GM18517 (cell line): ENCODE results near the gene POLR3B.
A peak's percentile ranks its signal among the peaks of the same experiment; 100 is the strongest.
"Not testable (repeated sequence)": the region's sequence is repeated elsewhere in the genome, so short reads cannot be mapped to it uniquely, and the experiment has no call there.

Experiments used
- ATAC-seq: cut with Tn5 transposase; IDR thresholded peaks from one replicate; pipeline ENCODE4 v1.9.1; 2021; ENCODE audit warnings: mild to moderate bottlenecking, moderate library complexity; ENCODE audit not compliant: unreplicated experiment

Gene POLR3B

DNA sequence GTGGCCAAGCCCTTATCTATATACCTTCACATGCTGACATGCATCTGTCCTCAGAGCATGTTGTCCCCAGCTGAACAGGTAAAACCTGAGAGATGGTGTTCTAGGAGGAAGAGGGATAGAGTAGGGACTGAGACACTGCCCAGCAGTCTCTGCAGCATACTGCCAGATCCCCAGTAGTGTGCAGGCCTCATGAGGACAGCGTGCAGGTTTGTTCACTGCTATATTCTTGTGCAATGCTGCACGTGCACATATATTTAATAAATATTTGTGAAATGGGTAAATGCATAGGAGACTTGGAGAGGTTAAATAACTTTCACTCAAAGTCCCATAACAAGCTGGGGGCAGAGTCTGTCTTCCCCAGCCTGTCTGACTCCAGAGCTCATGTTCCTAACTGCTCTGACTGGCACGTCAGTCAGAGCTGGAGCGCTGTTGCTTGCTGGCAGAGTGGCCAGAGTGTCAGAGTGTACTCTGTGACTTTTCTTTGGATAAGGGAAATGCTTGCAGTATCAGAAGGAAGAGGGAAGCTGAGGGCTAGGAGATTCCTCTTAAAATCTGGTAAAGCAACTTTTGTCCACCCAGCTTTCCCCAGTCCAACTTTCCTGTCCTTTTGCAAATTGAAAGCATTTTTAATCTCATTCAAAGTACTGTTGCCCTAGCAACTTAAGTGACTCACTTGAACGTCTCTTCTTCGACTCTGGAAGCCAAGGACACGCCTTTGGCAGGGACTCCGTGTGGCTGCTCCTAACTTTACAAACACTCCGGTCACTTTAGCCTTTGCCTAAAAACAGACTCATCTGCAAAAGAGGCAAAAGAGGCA is 14.9 kb upstream of the POLR3B start:
- ATAC-seq = no peak

DNA sequence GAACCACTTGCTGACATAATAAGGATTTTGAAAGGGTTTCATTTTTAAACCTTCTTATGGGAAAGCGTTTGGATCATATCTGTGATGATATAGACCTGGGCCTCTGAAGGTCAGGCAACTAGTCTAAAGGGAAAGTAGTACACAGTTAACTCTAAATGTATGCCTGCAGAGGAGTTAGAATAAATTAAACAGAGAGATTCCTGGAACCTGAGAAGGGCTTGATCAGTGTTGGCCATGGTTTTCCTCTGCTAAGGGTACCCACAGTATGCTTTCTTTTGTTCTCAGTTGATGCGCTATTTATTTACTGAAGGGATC is 14.4 kb upstream of the POLR3B start:
- no peak for ATAC-seq

DNA sequence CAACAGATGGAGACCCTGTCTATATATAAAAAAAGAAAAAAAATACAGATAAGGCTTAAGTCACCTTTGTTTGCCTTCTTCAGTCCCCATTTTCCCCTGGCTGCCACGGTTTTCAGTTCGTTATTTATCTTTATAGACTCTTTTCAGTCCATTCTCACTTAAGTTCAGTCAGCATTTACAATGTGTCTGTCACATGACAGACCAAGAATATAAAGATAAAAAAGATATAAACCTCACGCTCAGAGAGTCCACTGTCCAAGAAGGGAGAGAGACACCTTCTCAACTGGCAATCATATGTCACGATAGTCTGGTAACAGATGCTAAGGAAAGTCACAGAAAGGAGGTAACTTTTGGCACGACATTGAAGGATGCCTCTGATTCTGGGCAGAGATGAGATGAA is 13.4 kb upstream of the POLR3B start:
- no peak for ATAC-seq

DNA sequence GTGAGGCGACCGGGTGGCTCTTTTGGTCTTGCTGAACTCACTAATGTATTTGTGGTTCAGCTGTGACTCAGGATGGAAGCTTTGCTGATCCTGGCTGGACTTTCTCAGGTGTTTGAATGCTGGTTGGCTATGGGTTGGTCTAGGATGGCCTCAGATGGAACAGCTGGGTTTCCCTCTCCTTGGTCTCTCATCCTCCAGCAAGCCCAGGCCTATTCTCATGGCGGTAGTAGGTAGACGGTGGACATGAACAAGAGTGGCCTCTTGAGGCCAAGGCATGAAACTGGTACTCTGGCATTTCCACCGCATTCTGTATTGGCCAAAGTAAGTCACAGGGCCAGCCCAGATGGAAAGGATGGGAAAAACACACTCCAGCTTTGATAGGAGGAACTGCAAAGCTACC is 11.8 kb upstream of the POLR3B start:
- no peak for ATAC-seq

DNA sequence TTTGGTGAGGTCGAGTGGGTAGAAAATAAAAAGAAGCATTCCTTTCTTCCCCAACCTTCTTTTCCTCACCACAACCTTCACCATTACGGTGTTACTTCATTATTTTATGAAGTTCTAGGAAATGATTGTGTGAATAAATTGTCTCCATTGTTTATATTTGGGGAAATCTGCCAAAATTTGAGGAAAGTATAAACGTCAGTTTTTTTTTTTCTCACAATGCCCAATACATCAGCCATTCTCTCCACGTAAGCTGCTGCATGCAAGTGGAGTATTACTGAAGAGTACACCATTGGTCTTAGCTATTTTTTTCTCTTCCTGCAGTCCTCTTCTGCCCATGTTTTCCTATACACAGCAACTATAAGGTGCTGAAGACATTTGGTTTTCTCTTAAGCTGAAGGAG is 9.1 kb upstream of the POLR3B start:
- ATAC-seq = no peak

DNA sequence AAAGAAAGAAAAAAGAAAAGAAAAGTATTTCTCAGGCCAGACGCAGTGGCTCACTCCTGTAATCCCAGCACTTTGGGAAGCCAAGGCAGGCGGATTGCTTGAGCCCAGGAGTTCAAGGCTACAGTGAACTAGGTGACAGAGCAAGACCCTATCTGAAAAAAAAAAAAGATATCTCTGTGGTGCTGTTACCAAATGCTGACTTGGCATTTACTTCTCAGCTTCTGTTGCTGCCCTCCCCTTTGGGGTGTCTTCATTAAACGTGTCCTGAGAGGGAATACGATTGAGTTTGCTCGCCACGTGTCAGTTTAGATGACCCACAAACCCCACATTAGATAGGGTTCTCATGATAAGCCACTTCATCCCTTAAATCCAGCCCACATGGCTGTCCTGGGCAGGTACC is 4.4 kb upstream of the POLR3B start:
- no peak for ATAC-seq

DNA sequence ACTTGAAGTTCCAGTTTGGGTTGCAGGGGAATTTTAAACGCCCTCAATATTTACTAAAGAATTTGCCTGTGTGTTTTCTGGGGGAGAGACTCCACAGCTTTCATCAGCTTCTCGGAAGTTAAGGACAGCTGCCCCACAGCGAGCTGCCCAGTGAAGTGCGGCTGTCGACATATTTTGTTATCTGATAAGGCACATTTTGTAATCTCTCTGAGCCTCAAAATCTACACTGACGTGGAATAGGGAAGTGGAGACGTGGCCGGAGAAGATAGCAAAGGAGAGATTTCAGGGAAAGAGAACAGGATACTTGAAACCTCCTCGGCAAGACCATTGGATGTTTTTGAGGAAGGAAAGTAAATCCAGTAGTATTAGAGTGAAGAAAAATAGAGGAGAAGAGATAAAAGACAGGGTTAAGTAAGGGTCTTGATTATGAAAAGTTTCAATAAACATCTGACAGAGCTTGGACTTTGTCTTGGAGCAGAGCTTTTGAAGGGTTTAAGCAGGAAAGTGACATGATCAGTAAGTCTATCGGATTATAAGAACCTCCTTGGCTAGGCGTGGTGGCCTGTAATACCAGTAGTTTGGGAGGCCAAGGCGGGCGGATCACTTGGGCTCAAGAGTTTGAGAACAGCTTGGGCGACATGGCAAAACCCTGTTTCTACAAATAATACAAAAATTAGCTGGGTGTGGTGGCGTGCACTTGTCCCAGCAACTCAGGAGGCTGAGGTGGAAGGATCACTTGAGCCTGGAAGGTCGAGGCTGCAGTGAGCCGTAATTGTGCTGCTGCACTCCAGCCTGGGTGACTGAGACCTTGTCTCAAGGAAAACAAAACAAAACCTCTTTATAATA is 1.1 kb downstream of the POLR3B start:
- ATAC-seq = peak; percentile 5

DNA sequence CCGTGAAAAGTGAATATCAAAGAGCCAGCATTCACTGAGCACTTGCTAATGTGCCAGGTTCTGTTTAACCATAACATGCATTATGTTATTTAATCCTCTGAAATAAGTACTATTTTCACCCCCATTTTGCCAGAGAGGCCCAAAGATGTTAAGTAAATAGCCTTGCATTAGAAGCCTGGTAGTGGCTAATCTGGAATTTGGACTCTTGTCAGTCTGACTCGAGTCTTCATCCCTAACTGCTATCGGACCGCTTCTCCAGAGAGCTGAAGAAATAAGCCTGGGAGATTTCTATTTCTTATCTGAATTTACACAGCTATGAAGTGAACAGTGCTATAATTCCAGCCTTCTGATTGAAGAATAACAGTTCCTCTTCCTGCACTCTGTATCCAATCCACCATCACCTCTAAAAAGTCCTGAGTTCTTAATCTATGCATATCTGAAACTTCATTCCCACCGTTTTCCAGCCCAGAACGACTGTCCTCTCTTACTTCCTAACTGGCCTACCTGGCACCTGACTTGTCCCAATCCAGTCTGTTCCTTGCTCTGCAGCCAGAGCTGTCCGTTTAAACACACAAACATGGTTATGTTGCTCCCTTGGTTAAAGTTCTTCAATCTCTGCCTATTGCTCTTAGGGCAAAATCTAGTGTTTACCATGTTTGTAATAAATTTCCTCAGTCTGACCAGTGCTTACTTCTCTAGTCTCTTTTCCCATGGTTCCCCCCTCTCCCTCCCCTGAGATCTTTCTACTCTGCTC is 2.3 kb downstream of the POLR3B start:
- ATAC-seq = no peak

DNA sequence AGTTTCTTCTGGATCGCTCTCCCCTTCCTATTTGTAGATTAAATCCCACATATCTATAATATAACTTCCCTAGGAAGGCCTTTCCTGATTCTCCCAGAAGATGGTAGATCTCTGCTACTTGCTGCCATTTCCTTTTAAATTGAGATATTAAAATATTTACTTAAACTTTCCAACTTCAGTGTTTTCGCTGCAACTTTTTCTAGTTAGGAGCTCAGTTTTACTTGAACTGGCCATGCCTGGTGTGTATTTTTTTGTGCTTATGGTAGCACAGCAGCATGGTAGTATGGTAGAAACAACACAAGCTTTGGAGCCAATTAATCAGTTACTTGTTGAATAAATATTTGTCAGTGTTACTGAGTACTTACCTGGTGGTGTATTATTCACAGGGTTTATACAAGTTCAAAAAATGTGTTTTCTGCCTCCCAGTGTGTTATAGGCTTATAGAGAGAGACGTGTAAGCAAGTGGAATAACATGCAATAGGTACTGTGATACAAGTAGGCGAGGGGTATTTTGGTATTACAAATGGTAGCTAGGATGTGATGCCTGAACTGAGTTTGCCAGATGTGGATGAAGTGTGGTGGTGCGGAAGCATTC is 2.9 kb downstream of the POLR3B start:
- no peak for ATAC-seq

DNA sequence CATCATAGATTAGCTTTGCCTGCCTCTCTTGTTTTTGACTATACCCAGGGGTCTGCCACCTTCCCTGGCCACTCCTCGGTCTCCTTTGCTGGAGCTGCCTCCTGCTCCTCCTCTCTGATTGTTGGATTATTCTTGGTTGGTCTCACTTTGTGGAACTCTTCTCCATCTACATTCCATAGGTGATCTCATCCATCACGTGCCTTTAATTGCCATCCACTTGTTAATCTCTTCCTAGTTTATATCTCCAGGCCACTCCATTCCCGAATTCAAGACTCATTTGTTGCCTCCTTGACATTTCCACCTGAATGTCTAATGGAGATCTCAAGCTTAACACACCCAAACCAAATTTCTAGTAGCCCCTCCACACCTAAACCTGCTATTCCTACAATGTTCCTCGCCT is 5.4 kb downstream of the POLR3B start:
- ATAC-seq = no peak

DNA sequence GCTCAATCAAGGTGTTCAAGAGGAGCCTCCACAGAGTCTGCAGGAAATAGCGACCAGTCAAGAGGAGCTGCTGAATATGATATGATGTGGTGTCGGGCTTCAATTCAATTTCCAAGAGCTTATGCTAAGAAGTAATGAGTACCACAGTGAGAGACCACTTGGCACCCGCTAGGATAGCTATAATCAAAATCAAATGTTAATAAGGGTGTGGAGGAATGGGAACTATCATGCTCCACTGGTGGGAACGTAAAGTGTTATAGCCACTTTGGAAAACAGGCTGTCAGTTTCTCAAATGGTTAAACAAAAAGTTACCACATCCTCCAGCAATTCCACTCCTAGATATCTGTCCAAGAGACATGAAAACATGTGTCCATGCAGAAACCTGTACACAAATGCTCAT is 6.7 kb downstream of the POLR3B start:
- no peak for ATAC-seq

DNA sequence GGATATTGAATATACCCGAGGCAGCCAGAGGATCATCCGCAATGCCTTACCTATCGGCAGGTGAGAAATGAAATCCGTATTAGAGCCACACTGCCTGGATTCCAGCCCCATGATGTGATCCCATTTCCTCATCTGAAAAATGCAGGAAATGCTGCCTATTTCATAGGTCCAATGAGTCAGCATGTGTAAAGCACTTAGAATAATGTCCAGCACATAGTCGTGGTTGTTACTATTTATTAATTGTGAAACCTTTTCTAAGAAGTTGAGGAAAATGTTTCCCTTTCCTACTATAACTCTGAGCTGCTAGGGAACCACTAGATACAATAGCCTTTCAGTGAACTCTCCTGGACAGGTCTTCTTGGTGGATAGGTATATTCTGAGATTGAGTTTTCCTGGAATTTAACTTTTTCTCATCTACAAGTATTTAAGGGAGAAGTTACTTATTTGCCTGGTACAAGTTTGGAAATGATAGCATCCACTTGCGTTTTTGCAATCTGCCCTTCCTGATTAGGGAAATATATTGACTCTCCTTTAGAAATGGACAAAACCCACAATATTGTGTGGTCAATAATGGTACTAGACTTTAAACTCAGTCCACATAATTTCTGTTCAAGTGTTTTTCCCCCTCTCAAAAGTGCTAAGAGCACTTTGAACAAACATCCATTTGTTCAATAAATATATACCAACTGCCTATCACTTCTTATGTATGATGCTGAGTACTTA is 12.2 kb downstream of the POLR3B start:
- no peak for ATAC-seq

DNA sequence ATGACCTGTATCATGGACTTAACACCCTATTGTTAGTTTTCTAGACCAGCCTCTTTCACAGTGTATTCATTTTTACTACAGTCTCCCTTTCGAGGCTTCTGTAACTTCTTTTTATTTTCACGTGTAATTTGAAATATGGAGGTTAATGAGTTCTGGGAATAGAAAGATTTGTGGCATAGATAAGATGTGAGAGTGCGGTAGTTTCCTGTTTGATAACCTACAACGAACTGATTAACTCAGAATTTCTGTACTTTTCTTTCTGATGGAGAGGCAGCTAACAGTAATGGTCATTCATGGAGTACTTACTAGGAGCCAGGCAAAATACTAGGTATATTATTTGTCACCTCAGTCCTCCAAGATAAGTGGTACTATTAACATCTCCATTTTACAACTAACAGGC is 21.2 kb downstream of the POLR3B start:
- ATAC-seq = no peak

DNA sequence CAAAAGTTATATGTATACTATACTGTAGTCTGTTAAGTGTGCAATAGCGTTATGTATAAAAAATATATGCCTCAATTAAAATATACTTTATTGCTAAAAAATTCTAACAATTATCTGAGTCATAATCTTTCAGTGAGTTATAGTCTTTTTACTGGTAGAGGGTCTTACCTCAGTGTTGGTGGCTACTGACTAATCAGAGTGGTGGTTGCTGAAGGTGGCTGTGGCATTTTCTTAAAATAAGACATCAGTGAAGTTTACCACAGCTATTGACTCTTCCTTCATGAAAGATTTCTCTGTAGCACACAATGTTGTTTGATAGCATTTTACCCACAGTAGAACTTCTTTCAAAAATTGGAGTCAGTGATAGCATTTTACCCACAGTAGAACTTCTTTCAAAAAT is 23.4 kb downstream of the POLR3B start:
- no peak for ATAC-seq

DNA sequence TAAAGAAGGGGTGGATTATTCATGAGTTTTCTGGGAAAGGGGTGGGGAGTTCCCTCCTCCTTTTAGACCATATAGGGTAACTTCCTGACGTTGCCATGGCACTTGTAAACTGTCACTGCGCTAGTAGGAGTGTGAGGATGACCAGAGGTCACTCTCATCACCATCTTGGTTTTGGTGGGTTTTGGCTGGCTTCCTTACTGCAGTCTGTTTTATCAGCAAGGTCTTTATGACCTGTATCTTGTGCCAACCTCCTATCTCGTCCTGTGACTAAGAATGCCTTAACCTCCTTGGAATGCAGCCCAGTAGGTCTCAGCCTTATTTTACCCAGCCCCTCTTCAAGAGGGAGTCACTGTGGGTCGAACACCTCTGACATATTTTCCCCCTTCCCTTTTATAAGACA is 24.3 kb downstream of the POLR3B start:
- not testable (repeated sequence) for ATAC-seq

DNA sequence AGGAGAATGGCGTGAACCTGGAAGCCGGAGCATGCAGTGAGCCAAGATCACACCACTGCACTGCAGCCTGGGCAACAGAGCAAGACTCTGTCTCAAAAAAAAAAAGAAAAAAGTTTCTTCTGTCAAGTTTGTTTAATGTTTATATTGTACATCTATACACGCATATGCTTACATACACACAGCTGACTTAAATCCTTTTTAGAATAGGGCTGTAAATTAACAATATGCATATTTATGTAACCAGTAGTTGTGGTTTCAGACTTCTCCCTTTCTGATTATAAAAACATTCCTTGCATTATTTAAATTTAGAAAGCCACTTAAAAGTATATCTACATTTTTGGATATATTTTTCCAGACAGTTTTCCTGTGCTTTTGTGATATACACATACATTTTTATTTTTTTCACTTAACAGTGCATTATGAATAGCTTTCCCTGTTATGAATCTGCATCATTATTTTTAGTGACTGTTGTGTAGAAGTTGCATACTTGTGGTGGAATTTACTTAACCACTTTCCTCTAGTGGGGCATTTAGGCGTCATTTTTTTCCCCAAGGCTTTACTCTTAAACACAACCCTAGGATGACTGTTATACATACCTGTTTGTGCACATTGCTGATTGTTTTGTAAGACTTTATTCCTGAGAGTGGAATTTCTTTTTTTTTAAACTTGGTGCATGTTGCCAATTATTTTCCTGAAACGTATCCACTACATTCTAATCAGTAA is 29.4 kb downstream of the POLR3B start:
- ATAC-seq = no peak

DNA sequence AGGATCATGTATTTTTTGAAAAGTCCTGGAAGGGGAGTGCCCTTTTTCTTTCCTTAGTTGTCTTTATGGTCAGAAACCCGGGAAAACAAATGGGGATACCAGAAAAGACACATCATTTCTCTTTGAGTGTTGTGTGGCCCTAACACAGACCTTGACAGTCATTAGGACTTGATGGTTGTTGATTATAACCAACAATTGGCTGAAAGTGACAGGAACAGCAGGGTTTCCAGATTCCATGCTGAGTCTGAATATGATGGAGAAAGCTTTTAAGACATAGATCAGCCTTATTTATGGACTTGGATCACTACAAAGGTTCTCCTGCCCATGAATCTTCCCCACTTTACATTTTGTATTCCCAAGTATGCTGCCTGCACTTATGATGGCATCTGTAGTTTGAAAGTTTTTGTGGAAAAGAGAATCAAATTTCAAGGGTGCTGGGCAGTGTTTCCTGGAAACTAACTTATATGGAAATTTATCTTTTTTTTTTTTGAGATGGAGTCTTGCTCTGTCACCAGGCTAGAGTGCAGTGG is 30.4 kb downstream of the POLR3B start:
- no peak for ATAC-seq

DNA sequence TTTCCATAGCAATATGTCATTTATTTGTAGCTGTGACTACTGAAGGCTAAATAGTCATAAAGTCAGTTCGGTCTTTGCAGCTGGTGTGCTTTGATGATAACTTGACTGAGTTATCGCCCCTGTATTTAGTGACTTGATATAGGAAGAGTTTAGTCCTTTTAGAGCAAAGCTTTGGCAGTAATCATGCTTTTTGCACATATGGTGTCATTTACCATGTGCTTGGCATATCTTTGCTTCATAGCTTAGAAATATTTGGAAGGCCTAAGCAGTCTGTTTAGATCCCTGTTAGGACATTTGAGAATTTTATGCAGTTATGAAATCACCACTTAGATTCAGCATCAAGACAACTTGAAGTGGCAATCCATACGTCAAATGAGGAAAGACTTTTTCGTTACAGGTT is 31.6 kb downstream of the POLR3B start:
- no peak for ATAC-seq

DNA sequence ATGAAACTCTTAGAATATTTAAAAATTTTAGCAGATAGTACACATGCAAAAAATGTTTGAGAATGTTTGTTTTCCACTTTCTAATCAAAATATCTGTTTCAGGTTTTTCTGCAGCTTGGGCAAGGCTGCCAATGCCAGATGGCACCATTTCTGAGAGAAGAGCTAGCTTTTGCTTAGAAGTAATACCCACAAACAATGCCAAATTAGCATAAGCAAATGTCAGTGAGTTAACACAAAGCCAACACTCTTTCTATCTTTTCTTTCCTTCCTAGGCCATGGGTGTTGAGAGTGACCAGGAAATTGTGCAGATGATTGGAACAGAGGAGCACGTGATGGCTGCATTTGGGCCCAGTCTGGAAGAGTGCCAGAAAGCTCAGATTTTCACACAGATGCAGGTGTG is 35.2 kb downstream of the POLR3B start:
- ATAC-seq = no peak

DNA sequence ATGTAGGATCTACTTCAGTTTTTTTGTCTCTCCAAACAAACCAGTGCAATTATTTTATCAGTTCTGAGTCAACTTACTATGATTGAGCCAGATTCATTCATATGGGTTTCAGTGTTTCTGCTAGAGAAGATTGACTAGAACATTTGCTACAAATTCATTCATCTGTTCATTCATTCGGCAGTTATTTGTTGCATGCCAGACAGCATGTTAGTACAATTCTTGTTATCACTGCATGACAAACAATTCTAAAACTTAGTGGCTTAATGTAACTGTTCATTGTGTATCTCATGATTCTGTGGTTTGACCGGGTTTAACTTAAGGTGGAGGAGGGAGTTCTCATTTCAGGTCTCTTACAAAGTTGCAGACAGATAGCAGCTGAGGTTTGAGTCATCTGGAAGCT is 52.3 kb downstream of the POLR3B start:
- no peak for ATAC-seq
